Lower lobe of right lung (tissue), 2 donors: ENCODE data around the gene HSPG2. TPM values are rescaled to one million over a fixed set of nuclear protein-coding genes. Genes with fewer than 3 reads are reported as not detected.

Source experiments
- ATAC-seq, 2 donors: fragments of 200-7000 bp; cut with Tn5 transposase; one replicate each; pipeline ENCODE4 v1.9.1; 2020 to 2022; ENCODE audit warnings: mild to moderate bottlenecking in 2 of 2, moderate library complexity in 2 of 2
- DNase-seq: peaks from one replicate; pipeline ENCODE4 v3.0.0-alpha.2; 2020
- H3K27ac ChIP-seq: fragments of 200-600 bp; one replicate; pipeline ENCODE4 v1.8.0; 2022
- H3K27me3 ChIP-seq: fragments of 200-600 bp; one replicate; pipeline ENCODE4 v1.8.0; 2022; ENCODE audit warnings: low read depth
- H3K36me3 ChIP-seq: fragments of 200-600 bp; one replicate; pipeline ENCODE4 v1.8.0; 2022; ENCODE audit warnings: mild to moderate bottlenecking
- H3K4me1 ChIP-seq: fragments of 200-600 bp; one replicate; pipeline ENCODE4 v1.8.0; 2022
- H3K4me3 ChIP-seq: fragments of 200-600 bp; one replicate; pipeline ENCODE4 v1.8.0; 2022; ENCODE audit warnings: mild to moderate bottlenecking
- H3K9me3 ChIP-seq: fragments of 200-600 bp; one replicate; pipeline ENCODE4 v1.8.0; 2022
- CTCF ChIP-seq: fragments of 200-600 bp; IDR thresholded peaks from one replicate; pipeline ENCODE4 v1.8.0; 2022; ENCODE audit warnings: antibody characterized with exemption, mild to moderate bottlenecking
- intact Hi-C: fragments of 100-400 bp; cut with DNase I; formaldehyde crosslinking; loops from one replicate; pipeline ENCODE4 v1.11.0; 2022
- total RNA-seq: library from RNA; stranded (reverse); fragmentation: NEBNext Ultra II Directional; extraction: Animal tissue kit (Norgen Biotek cat#: 25700); gene quantifications from one replicate; pipeline ENCODE4 v1.2.1, GENCODE V29; 2021
- donor health status: DM: no; HTN: yes; CAD: no; lungs with severe emphysema.

HSPG2 gene
- total RNA-seq, 1 donor from 2014 or later, result 216 TPM

- Histone ChIP-seq H3K27me3 (no peaks in the 10 kb centered on the region), H3K27ac (peak overlapping the region; percentile 68), H3K36me3 (peaks cover 4% of the 10 kb centered on the region), H3K9me3 (no peaks in the 10 kb centered on the region), H3K4me3 (no peak overlapping the region), H3K4me1 (peaks cover 95% of the 10 kb centered on the region)
- DNase-seq (no peak), ATAC-seq (no peak)
- intact Hi-C loops, result no loop called here
- no peak for TF ChIP-seq CTCF
These were observed 34.8 kb downstream of the HSPG2 start for GRCh38 chr1:21902026-21903012.

GRCh38 chr1:21901473-21901847 lies 35.6 kb downstream of the HSPG2 start:
- no peak for TF ChIP-seq CTCF
- Histone ChIP-seq H3K4me3 (no peak overlapping the region), H3K9me3 (no peaks in the 10 kb centered on the region), H3K4me1 (peaks cover 95% of the 10 kb centered on the region), H3K27ac (peak overlapping the region; percentile 68), H3K36me3 (peaks cover 4% of the 10 kb centered on the region), H3K27me3 (no peaks in the 10 kb centered on the region)
- intact Hi-C loops, result no loop called here
- DNase-seq (no peak), ATAC-seq (no peak)

- H3K27ac ChIP-seq, result peak overlapping the region; percentile 68
- intact Hi-C loops, result no loop called here
These were observed 36.2 kb downstream of the HSPG2 start for GRCh38 chr1:21900766-21901472.

GRCh38 chr1:21899987-21900386 lies 37.1 kb downstream of the HSPG2 start:
- Histone ChIP-seq H3K27me3 (no peaks in the 10 kb centered on the region), H3K9me3 (no peaks in the 10 kb centered on the region), H3K4me3 (no peak overlapping the region), H3K4me1 (peaks cover 91% of the 10 kb centered on the region), H3K36me3 (peaks cover 16% of the 10 kb centered on the region), H3K27ac (peak overlapping the region; percentile 53)
- TF ChIP-seq CTCF, result no peak
- ATAC-seq (no peak), DNase-seq (no peak)
- intact Hi-C loops, result no loop called here

More at GRCh38 chr1:21900766-21901472, 36.2 kb downstream of the HSPG2 start:
- Histone ChIP-seq H3K9me3 (no peaks in the 10 kb centered on the region), H3K4me3 (no peak overlapping the region), H3K4me1 (peaks cover 93% of the 10 kb centered on the region), H3K27me3 (no peaks in the 10 kb centered on the region), H3K36me3 (peaks cover 7% of the 10 kb centered on the region)
- no peak for TF ChIP-seq CTCF
- ATAC-seq, result no peak
- no peak for DNase-seq

GRCh38 chr1:21899267-21899810 lies 37.8 kb downstream of the HSPG2 start:
- peaks cover 86% of the 10 kb centered on the region for H3K4me1 ChIP-seq
- DNase-seq (no peak), ATAC-seq (no peak)
- H3K36me3 ChIP-seq, result peaks cover 22% of the 10 kb centered on the region
- no peak for TF ChIP-seq CTCF
- no peaks in the 10 kb centered on the region for H3K9me3 ChIP-seq
- intact Hi-C loops, result no loop called here
- H3K4me3 ChIP-seq, result no peak overlapping the region
- H3K27ac ChIP-seq, result peak overlapping the region; percentile 53
- no peaks in the 10 kb centered on the region for H3K27me3 ChIP-seq
